GM19351 (cell line): ENCODE results near the gene OSBPL2.

Source experiments
- ATAC-seq: cut with Tn5 transposase; IDR thresholded peaks from one replicate; pipeline ENCODE4 v1.9.1; 2021; ENCODE audit warnings: mild to moderate bottlenecking, moderate library complexity; ENCODE audit not compliant: unreplicated experiment

OSBPL2 gene

DNA sequence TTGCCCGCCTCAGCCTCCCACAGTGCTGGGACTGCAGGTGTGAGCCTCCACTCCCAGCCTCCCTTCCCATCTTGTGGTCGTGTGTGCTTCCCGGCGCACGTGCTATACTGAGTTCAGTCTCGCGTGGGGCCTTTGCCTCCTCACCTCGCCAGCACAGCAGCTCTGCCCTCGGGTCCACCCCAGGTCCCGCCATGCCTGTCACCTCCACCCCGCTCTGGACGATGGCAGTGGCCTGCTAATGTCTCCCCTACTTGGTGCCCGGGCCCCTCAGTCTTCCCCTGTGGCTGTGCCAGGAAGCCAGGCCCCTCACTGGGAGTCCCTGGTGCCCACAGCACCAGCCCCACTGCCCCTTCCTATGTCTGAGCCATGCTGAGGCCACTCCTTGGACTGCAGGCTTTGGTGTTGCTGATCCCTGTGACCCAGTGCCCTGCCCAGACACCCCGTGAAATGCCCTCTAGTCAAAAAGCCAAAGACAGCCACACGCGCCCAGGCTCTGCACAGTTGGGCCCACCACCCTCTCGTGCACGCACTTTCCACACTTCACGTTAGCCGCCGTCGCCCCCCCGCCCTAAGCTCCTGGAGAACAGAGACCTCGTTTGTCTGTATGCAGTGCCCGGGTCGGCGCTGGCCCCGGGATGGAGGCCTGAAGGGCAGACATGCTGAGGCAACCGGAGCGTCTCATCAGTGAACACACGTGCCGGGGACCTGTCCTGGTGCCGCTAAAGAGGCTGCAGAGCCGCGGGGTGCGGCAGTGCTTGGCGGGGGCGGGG, 32.5 kb upstream of the OSBPL2 start:
- no peak for ATAC-seq

DNA sequence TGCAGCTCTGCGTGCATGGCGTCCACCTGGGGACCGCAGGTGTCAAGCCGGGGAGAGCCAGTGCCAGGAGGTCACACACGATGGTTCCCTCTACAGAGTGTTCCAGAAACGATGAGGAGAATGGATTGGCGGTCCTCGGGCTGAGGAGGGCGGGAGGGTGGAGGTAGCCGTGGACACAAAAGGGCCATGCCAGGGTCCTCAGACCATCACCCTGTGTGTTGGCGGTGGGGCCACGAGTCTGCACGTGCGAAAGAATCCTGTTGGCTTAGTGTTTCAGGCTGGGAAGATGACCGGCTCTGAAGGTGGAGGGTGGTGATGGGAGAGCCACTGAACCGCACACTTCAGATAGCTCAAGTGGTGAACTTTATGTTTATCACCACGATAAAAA, 31.9 kb upstream of the OSBPL2 start:
- ATAC-seq = no peak

DNA sequence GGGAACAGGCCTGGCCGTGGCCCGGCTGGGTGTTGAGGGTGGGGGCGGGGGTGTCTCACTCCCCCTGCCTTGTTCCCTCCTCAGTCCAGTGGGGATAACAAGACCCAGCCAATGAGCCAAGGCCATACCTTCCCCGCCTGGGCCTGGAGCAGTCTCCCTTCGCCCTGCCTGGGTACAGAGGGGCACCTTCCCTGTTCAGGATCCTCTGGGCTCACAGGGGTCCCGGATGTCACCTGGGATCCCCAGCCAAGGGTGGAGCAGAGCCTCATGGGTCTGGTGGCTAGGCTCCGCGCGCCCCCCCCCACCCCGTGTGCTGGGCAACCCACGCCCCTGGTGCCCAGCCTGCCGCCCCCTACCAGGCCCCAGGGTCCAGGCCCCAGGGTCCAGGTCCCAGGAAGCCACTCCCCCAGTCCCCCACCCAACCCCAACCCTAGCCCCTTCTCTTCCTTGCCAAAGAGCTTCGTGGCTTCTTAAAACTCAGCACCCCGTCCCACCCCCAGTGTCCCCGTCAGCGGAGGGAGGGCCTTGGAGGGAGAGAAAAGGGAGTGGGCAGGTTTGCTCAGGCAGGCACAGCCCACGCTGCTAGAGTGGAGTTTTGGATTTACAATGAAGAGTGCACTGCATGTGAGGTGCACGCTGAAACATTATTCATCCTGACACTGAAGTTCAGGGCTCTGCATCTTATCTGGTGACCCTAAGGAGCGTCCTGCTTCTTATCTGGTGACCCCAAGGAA, 30.1 kb upstream of the OSBPL2 start:
- no peak for ATAC-seq

DNA sequence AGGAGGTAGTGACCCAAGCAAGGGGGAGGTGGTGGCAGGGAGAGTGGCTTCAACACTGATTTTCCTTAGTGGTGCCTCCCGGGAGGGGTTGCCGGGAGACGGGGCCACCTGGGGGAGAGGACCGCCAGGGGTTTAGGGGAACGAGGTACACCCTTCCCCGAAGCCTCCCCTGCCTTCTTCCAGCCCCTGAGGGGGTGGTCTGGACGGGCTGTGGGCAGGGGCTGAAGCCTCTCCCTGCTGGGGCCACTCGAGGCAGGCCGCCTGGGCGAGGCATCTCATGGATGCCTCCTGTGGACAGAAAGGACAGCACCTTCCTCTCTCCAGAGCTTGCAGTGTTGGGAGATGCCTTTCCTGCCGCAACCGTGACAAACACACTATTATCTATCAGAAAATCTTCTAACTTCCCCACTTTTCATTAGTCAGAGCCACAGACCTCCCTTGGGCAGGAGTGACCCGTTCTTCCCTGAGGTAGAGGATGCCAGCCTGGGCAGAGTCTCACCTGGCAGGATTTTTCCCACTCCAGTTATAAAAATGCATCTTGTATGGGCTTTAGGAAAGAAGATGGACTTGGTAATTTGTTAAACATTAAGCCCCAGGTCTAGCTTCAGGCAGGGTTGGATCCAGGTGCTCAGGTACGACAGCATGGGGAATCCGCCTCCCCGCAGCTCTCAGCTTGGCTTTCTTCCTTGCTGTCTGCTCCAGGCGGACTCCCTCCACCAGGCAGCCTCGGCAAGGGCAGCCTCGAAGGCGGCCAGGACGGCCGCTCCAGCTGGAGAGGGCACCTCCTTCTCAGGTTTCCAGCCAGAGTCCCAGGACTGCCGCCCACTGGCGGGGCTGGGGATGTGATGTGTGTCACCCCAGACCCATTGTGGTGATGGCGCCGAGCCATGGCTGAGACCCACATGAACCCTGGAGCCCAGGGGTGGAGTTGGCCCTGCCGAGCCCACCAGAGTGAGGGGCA, 29.2 kb upstream of the OSBPL2 start:
- no peak for ATAC-seq

DNA sequence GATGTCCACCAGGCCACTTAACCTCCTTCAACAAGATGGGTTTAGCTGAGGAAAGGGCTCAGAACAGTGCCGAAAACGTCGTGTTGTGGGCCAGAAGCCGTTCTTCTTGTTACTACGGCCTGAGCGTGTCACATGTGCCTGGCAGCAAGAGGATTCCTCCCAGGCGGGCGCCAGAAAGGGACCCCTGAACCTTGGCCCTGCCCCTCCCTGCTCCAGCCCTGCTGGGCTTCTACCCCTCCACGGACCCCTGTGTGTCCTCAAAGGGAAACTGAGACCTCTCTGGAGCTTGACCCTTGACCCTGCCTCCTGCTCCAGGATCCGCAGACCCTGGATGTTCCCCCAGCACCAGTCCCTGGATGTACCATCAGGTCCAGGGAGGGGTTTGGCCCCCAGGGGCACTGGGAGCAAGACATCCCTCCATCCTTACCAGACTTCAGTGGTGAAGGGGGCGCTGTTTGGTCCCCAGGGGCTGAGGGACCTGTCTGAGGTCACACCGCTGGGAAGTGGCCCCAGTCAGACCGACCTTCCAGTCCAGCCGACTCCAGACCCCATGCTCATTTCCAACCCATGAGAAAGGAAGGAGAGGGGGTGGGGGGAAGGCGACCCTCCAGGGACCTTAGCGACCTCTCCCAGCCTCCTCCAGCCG, 28.3 kb upstream of the OSBPL2 start:
- ATAC-seq = no peak

DNA sequence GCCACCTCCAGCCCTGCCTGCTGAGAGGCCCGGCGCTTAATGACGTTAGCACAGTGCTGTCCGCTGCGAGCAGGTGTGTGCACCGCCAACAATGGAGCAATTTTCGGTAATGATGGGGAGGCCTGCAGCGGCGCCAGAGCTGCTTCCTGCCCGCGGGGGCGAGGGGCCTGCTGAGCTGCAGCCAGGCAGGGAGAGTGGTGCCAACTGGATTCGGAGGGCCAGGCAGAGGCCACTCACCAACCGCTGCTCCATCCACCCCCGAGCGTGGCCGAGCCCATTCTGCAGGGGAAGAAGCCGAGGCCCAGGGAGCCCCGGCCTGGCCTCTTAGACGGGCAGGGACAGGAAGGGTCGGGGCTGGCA, 27.8 kb upstream of the OSBPL2 start:
- no peak for ATAC-seq

DNA sequence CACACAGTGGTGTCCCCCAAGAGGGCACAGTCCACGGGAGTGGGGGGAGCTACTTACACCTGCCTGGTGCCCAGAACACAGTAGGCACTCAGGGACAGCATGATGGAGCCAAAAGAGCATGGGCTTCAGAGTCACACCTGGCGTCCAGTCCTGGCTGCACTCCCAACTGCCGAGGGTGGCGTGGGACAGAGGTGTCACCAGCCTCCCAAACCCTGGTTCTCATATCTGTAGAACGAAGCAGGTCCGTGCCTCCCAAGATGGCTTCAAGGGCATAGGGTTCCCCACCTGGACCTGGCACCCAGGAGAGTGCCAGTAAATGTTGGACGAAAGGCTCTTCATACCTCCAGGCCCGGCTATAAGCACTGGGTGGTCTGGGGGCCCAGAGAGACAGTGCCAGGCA, 27.1 kb upstream of the OSBPL2 start:
- no peak for ATAC-seq

DNA sequence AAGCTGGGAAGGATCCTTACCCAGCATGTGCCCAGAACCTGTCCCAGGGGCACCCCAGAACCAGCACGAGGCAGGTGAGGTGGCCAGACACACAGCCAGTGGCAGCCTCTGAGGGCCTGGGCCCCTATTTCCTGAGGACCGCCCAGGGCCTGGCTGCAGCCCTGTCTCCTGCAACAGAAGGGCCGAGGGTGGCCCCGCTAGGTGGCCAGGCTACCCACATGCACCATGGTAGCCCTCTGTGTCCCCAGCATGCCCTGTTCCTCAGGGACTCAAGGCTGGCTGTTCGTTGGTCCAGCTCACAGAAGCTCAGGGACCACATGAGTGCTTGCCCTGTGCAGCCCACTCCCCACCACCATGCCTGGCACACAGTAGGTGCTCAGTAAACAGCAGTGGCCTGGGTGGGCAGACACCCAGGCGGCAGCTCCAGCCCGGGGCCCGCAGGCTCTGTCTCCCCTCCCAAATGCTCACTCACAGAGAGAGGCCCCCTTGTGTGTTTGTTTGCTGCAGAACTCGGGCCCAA, 26.5 kb upstream of the OSBPL2 start:
- ATAC-seq = no peak

DNA sequence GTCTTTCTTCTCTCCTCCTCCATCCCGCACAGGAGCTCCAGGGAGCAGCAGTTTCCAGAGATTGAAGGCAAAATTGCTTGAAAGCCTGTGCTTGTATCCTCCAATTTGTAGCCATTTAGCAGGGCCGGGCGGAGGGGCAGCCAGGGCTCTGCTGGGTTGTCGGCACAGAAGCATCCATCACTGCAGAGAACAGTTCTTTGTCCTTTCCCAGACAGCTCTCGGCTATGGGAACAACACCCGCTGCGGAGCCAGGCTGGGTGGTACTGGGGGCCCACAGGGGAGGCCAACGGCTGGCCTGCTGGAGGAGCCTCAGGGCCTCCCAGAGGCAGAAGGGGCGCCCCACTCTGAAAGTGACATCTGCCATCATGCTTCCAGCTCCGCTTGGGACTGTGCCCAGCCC, 26.0 kb upstream of the OSBPL2 start:
- no peak for ATAC-seq

DNA sequence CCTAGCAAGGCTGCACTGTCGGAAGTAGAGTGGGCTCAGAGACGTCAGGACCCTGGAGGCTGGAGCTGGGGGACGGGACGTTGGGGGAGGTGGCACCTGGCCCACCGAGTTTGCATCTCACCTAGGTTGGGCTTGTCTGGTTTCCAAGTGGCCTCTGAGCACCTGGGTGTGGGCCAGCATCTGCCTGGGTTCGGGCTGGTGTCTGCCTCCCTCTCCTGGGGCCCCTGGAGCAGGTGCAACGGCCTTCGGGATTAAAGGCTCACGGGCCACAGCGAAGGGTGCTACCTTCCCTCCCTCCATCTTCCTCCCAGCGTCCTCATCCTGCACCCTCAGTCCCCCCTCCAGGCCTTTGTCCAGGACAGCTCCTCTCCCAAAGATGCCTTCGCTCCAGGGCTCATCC, 24.3 kb upstream of the OSBPL2 start:
- no peak for ATAC-seq

DNA sequence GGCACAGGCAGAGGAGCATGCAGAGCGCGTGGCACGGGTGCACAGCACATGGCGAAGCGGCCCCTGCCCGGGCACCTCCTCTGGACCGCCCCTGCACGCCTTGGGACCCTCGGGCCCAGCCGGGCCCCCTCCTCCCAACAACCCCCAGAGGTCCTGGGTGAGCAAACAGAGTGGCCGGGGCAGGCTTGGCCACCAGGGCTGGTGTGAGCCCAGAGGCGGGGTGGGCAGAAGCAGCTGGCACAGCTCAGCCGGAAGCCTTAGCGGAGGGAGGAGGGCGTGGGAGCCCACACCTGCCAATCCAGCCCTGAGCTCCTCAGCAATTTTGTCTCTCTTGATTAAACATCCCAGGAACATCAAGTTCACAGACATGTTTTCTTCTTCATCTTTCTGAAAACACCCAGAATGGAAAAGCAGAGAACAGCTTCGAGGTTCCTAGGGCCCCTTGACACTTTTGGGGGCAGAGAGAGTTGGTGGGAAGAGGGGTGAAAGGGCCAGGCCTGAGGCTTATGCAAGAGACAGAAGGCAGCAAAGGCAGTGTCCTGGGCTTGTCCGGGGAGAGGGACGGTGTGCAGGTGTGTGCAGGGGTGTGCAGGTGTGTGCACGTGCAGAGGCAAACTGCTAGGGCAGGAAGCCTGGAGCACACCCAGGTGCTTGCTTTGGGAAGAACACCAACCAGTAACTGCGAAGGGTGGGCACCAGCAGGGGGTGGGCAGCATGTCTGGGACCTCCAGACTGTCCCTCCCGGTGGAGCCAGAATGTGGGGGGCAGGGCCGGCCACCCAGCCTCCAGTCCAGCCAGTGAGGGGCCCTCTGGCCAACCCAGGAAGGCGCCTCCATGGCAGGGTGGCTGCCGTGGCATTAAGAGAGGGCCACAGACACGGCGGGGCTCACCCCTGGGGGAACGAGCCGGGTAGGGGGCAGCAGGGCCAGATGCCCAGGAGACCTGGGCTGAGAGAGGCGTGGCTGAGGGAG, 23.0 kb upstream of the OSBPL2 start:
- no peak for ATAC-seq

DNA sequence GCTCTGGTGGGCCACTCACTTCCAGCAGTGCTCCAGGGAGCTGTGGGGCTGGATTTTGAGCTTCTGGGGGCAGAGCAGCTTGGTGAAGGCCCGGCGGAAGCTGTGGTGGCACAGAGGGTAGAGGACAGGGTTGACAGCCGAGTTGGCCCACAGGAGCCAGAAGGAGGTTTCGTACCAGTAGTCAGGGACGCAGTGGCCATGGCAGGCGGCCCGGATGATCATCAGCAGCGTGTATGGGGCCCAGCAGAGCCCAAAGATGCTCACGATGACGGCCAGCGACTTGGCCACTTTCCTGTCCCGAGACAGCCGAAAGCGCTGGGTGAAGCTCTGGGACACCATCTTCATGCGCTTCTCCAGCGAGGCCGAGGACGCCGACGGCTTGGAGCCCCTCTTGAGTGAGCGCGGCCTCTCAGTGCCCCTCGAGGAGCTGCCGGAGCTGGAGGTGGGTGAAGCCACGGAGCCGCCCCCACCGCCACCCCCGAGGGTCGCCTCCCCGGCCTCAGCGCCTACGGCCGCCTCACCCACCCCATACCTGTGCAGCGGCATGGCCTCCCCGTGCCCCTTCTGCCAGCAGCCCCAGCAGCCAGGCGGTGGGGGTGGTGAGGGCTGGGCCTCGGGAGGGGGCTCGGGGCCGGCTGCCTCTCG, 22.2 kb upstream of the OSBPL2 start:
- no peak for ATAC-seq

DNA sequence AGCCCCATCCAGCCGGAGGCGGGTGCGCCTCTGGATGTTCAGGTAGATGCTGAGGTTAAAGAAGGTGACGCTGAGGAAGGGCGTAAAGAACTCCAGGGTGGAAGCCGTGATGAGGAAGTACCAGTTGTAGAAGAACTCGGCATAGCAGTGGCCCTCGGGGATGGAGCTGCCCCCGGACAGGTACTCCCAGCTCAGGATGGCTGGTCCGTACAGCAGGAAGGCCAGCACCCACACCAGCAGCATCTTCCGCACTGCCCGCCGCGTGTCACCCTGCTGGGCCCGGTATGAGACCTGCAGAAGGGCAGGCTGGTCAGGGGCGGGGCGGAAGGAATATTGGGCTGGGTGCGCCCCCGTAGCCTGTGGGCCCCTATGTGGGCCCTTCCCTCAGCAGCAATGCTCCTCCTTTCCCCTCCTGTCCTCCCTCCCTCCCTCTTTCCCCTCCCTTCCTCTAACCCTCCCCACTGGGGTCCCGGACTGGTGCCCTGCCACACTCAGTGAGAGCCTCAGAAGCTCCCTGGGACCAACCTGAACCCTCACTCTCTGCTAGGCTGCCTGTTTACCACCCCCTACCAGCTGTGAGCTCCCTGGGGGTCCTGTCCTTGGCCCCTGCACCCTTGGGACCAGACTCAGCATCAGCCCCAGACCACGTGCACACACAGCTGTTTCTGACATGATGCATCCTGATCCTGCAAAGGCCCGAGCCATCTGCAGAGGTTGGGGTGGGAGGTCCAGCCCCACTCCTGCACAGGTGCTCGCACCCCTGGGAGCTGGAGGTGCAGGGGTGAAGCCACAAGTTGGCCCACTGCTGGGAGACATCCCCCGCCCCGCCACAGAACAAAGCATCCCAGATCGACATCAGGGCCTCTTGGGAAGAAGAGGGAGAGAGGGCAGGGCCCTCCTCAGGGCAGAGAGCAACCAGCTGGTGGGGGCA, 21.4 kb upstream of the OSBPL2 start:
- no peak for ATAC-seq

DNA sequence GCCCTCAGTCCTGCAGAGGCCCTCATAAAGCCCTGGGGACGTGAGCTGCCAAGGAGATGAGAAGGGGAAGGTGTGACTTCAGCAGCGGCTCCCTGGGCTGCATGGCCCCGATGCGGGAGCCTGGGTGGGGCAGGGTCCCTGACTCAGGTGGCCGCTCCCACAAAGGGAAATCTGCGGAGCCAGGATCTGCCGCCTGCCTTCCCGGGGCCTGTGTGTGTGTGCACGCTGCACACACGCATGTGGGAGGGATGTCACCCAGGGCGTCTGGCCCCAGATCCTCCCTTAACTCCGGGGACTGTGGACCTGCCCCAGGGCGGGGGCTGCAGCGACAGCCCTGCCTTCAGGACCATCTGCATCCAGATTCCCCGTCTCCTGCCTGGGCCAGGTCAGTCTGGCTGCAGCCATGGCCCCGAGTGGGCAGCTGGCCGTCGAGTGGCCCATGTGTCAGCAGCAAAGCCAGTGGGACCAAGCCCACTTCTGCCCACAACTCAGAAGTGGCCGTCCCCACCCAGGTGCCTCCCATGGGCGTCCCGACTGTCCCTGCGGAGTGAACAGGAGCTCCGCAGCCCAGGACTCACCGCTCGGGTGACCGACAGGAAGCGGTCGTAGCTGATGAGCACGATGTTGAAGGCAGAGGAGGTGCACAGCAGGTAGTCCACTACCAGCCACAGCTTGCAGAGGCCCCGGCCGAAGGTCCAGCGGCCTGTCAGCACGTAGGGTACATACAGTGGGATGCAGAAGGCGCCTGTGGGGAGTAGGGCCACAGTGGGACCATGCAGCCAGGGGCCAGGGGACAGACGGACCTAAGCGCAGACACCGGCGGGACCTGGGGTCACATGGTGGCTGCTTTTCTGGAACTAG, 20.2 kb upstream of the OSBPL2 start:
- ATAC-seq = no peak

DNA sequence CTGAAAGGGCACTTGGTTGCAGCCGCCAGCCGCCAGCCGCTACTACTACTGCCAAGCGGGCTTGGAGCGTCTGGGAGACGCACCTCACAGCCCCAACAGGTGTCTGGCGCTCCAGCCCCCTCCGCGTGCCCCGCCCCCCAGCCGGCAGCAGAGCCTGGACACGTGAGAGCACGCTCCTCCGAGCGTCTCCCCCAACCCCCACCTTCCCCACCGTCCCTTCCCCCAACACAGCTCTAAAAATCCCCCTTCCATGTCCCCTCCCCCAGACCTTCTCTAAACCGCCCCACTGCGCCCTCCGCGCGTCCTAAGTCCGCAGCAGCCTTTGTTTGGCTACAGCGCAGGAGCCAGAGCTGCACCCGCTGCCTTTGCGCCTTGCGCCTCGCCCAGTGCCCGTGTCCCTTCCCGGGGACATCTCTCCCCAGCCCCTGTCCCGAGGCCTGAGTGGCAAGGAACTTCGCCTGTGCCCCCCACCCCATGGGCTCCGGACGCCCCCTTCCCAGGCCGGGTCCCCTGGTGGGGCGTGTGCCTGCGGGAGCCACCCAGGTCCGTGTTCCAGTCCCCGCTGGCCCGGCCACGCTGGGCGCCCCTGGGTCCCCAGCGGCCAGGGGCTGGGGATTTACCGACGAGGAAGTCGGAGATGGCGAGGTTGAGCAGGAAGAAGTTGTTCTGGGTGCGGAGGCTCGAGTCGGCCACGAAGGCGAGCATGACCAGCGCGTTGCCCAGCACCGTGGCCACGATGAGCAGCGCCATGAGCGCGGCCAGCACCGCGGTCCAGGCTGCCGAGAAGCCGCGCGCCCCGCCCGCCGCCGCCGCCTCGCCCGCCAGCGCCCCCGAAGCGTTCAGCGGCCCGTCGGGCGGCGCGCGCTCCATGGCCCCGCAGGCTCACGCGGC, 19.0 kb upstream of the OSBPL2 start:
- peak; percentile 22 for ATAC-seq

DNA sequence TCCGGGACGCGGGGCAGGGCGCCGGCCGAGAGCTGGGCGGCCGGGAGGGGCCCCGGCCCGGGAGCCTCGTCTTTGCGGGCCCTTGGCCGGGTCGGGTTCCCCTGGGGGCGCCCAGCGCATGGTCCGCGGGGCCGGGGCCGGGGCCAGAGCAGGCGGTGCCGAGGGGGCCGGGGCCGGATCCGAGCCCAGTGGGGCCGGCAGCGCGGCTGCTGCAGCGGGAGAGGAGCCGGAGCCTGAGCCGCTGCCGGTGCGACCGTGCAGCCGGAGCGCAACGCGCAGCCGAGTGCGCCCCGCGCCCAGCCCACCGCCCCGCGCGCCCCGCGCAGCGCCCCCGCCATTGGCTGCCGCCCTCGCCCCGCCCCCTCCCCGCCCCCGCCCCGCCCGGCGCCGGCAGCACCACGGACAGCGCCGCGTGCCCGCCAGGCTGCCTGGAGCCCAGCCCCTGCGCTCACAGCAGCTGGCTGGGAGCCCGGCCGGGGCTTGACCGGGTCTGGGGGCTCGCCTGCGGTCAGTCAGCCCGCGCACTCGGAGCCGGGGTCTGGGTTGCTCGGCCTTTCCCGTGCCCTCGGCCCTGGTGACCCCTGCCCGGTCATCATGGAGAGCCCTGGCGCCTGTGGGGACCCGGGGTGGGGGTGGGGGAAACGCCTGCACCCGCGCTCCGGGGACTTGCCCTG, 18.2 kb upstream of the OSBPL2 start, which contains the start of gene HRH3:
TSS of gene HRH3 (minus strand) at position 287 of the 674 bp plus-strand sequence. CDS start 308 bp downstream, outside the sequence.
- ATAC-seq = peak; percentile 43
